Brain microvascular endothelial cell (primary cell): ENCODE data around the gene EIF2B2.

Experiments used
- DNase-seq: peaks from one replicate; pipeline ENCODE4 v3.0.0-alpha.2; 2020
- H3K27ac ChIP-seq: fragments of 250-450 bp; sonication (Bioruptor Pico); 2 replicates; pipeline ENCODE4 v1.5.1; 2020; ENCODE audit warnings: mild to moderate bottlenecking, moderate library complexity
- H3K27me3 ChIP-seq: fragments of 250-450 bp; sonication (Bioruptor Pico); replicated peaks from 2 replicates; pipeline ENCODE4 v1.5.1; 2020; ENCODE audit warnings: mild to moderate bottlenecking
- H3K36me3 ChIP-seq: fragments of 250-450 bp; sonication (Bioruptor Pico); replicated peaks from 2 replicates; pipeline ENCODE4 v1.5.1; 2020; ENCODE audit warnings: mild to moderate bottlenecking
- H3K4me3 ChIP-seq: 2 replicates; pipeline ENCODE4 v1.5.1; 2011; ENCODE audit warnings: low read depth, mild to moderate bottlenecking, control low read depth, low read length, moderate library complexity
- in situ Hi-C: cut with HindIII; loops from 2 replicates; pipeline ENCODE4 v1.10.0; 2017; ENCODE audit warnings: low sequenced_read_pairs, low pct_ligation_motif_present
- TF ChIP-seq, protein P1 (sequence below): IDR thresholded peaks from 2 replicates; pipeline ENCODE4 v1.5.1; 2011; ENCODE audit warnings: low read depth, mild to moderate bottlenecking, moderate library complexity, low read length, control low read depth, inconsistent platforms; ENCODE audit errors: missing control alignments

EIF2B2 gene

GRCh38 chr14:74979029-74979428 lies 23.7 kb upstream of the EIF2B2 start:
- in situ Hi-C loops = no loop called here
- Histone ChIP-seq H3K4me3 (no peak overlapping the region), H3K27me3 (no peaks in the 10 kb centered on the region), H3K27ac (no peak overlapping the region), H3K36me3 (no peaks in the 10 kb centered on the region)
- no peak for DNase-seq
- TF ChIP-seq, protein P1, sequence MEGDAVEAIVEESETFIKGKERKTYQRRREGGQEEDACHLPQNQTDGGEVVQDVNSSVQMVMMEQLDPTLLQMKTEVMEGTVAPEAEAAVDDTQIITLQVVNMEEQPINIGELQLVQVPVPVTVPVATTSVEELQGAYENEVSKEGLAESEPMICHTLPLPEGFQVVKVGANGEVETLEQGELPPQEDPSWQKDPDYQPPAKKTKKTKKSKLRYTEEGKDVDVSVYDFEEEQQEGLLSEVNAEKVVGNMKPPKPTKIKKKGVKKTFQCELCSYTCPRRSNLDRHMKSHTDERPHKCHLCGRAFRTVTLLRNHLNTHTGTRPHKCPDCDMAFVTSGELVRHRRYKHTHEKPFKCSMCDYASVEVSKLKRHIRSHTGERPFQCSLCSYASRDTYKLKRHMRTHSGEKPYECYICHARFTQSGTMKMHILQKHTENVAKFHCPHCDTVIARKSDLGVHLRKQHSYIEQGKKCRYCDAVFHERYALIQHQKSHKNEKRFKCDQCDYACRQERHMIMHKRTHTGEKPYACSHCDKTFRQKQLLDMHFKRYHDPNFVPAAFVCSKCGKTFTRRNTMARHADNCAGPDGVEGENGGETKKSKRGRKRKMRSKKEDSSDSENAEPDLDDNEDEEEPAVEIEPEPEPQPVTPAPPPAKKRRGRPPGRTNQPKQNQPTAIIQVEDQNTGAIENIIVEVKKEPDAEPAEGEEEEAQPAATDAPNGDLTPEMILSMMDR = no peak

DNA sequence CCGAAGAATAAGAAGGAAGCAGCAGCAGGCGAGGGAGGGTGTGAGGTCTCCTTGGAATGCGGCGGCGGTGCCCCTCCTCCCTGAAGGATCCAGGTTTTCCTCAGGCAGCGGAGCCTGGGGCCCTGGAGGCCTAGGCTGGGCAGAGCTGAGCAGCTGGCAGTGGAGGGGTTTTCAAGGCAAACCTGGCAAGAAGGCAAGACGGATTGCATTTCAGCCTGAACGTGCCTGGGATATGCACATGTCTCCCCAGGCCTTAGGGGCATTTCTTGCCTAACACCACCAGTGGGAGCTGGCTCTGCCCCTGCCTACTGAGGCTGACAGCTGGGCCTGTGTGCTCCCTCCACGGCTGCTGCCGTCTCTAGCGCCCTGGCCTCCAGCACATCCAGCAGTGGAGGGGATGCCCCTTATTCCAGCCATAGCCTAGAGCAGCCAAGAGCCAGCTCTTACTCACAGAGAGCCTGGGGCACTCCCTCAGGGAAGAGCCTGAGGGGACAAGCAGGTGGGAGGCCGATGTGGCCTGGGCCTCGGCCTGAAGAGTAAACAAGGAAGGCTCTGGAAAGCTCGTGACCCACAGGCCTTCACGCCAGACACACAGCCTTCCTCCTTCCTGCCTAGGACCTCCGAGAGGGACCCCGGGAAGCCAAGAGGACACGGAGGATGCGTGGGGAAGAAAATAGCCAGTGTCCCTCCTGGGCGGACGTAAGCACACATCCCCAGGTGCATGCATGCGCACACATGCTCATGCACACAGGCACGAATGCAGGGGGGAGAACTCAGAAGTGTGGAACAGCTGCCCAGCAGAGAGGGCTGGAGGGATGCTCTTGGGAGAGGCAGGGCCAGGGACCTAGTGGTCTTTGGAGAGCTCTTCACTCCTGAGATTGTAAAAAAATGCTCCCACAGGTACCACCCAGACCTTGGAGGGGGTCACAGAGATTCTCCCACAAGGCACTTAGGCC lies 23.0 kb upstream of the EIF2B2 start:
- in situ Hi-C loops = no loop called here
- Histone ChIP-seq H3K36me3 (no peaks in the 10 kb centered on the region), H3K27me3 (no peaks in the 10 kb centered on the region), H3K27ac (no peak overlapping the region), H3K4me3 (no peak overlapping the region)
- no peak for DNase-seq
- TF ChIP-seq, protein P1 = peak; percentile 41

GRCh38 chr14:74980398-74980730 lies 22.4 kb upstream of the EIF2B2 start:
- no peak overlapping the region for H3K4me3 ChIP-seq
- H3K27ac ChIP-seq = no peak overlapping the region
- in situ Hi-C loops = no loop called here
- no peaks in the 10 kb centered on the region for H3K36me3 ChIP-seq
- H3K27me3 ChIP-seq = no peaks in the 10 kb centered on the region
- DNase-seq = no peak
- TF ChIP-seq, protein P1 = no peak

GRCh38 chr14:74980731-74981461 lies 21.8 kb upstream of the EIF2B2 start:
- in situ Hi-C loops = no loop called here
- Histone ChIP-seq H3K36me3 (no peaks in the 10 kb centered on the region), H3K27ac (no peak overlapping the region), H3K27me3 (no peaks in the 10 kb centered on the region), H3K4me3 (no peak overlapping the region)
- TF ChIP-seq, protein P1 = no peak
- peak; percentile 41 for DNase-seq

DNA sequence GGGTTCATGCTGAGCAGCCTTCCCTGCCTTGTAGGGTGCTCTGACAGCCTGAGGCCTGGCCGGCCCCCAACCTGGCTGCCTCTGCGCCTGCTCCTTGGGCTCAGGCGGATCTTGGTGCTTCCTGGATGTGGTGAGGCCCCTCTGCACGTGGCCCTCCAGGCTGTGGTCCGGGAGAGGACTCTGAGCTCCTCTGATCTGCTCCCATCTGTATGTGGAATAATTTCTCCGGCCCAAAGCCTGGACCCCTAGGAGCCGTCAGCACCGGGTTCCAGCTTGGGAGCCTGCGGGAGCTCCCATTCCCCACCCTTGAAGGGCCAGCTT lies 21.3 kb upstream of the EIF2B2 start:
- H3K4me3 ChIP-seq = no peak overlapping the region
- H3K27me3 ChIP-seq = no peaks in the 10 kb centered on the region
- no peaks in the 10 kb centered on the region for H3K36me3 ChIP-seq
- in situ Hi-C loops = no loop called here
- TF ChIP-seq, protein P1 = no peak
- DNase-seq = no peak
- H3K27ac ChIP-seq = no peak overlapping the region

- Histone ChIP-seq H3K4me3 (no peak overlapping the region), H3K27me3 (no peaks in the 10 kb centered on the region), H3K27ac (no peak overlapping the region), H3K36me3 (no peaks in the 10 kb centered on the region)
- in situ Hi-C loops = no loop called here
- TF ChIP-seq, protein P1 = no peak
- DNase-seq = no peak
Measured at GRCh38 chr14:74981833-74982232, 20.9 kb upstream of the EIF2B2 start.
